GM21717 (cell line): Measurements from ENCODE around the gene VPS37C.
A peak's percentile ranks its signal among the peaks of the same experiment; 100 is the strongest.

Experiments used
- ATAC-seq: cut with Tn5 transposase; IDR thresholded peaks from one replicate; pipeline ENCODE4 v1.9.1; 2021; ENCODE audit warnings: mild to moderate bottlenecking, moderate library complexity; ENCODE audit not compliant: unreplicated experiment

The VPS37C gene

DNA sequence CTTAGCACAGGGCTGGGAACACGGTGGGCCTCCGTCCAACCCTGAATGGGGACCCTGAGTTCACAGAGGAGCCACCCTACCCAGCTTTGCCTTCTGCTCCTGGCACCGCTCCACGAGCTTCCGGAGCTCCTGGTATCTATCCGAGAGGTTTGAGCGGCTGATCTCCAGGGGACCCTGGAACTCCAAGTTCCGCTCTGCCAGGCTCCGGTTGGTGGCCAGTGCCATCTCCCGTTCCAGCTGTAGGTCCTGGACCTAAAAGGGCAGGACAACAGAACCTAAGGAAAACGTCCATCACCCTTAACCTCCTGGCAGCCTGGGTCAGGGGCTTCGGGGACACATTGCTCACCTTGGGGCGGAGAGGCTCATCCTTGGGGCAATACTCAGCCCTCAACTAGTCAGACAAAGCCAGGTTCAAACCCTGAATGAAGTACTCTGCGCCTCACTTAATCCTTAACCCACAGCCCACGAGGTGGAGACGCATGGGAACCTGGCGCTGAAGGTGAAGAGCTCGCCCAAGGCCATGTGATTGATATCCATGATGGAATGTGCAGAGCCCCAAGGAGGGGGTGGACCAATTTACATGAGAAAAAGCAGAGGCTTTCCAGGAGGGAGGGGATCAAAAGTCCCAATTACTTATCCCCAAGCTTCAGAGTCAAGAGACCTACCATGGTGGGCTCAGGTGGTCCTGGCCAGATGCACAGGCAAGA, 27.1 kb downstream of the VPS37C start:
- ATAC-seq: no peak

DNA sequence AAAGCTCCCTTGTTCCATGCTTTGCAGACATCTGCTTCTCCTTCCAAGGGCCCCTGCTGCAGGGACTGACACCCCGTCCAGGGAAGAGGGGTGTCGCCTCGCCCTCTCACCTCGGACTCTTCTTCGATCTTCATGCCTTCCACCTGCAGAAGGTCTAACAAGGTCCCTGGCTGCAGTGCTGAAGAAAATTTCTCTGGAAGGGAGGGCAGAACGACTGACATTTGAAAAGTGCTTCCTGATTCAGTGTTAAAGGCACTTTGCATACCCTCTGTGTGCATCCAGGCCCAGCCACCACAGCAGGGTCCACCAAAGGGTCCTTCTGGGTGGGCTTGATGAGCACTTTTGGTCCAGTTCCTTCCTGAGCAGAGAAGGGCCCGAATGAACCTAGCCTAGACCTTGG, 28.1 kb downstream of the VPS37C start:
- ATAC-seq: no peak

DNA sequence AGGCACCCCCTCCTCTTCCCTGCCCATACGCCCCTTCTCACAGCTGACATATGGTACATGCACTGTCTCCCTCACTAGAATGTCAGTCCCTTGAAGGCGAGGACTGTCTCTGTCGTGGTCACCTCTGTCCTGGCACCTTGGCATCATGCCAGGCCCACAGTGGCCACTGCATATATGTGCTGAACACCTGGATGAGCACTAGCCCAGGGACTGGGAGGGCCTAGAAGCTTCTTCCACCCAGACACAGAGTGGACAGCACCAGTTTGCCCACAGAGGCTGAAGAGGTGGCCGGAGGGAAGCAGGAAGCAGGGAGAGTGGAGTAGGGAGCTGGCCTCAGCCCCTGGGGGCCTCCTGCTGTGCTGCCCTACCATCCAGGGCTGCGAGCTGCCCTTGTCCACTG, 28.6 kb downstream of the VPS37C start:
- ATAC-seq: no peak

DNA sequence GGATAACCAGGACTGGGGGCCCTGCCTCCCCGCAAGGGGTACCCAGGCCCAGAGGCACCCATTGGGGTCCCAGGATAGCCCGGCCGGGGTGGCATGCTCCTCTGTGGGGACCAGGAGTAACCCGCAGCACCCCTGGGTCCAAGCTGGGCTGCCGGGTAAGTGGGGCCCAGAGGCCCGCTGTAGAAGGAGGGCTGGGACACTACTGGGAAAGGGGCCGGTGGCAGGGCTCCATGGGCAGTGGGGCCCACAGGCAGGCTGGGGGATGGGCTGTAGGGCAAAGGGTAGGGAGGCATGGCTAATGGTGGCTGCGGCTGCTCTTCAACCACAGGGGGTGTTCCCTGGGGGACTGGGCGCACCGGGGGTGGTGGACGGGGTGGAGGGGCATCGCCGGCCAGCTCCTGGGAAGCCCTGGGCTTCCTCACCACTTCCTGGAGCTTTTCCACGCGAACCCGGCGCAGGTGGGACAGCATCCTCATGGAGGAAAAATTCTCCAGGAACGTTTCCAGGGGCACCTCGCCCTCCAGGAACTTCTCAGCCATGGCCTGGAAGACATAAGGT, 29.1 kb downstream of the VPS37C start:
- no peak for ATAC-seq

DNA sequence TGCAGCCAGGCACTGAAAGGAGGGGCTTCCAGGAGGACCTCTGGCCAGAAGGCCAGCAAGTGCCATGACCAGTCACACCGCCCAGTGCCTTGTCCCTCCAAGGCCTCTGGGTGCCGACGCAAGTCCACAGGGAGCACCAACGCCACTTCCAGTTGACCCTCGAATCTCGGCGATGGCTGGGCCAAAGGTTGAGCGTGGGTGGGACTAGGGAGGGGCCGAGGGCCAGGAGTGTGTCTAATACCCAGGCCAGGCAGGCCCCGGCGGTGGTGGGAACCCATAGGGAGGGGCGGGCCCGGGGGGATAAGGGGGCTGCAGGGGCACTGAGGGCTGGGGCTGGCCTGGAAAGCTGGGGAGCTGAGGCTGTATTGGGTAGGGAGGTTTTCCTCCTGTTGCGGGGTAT, 29.6 kb downstream of the VPS37C start:
- ATAC-seq: no peak

DNA sequence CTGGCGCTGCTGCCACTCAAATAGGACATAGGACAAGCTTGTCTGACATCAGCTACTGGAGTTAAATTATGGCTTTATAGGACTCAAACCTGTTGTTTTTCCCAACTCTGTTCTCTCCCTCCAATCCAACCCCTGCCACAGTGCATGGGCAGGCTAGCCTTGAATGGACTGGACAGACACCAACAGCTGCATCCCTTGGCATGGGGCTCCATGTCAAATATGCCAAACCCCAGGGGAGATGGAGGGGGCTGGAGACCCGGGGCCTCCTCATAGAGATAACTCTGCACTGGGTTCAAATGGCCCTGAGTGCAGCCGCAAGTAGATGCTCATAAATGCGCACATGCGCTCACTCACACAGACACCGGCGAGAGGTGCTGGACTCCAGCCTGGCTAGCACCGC, 30.0 kb downstream of the VPS37C start:
- ATAC-seq: no peak

DNA sequence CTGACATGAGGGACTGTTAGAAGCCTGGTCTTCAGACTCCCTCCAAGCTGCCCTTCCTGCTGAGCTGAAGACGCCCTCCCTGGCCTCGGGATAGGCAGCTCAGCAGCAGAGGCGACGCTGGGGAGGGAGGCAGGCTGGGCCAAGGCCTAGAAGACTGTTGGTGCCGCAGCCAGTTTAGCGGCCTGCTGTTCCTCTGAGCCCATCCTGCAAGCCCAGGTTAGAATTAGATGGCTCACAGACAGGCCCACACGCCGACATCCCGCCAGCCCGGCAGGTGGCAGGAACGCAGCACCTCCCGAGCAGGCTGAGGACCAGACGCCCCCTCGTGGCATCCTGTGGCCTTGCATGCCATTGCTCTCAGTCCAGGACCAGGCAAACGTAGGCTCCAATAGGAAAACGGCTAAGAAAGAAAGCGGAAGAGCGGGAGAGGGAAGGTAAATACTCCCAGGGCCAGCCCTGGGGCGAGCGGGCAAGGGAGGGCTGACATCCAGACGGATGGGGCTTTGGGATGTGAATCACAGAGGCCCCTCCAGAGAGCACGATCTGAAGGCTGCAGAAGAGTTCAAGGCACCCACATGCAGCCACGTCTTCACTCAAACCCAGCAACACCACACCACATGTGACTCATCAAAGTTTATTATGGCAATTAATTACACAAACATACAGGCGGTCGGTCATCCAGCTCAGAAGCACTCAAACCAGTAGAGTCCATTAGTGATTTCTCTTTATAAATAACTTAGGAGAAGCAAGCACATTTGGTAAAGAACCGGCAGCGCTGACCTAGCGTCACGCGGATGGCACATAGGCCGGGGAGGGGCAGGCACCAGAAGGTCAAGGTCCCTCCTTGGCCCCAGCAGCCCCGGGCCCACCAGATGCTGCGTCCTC, 31.3 kb downstream of the VPS37C start:
- ATAC-seq: peak; percentile 73

DNA sequence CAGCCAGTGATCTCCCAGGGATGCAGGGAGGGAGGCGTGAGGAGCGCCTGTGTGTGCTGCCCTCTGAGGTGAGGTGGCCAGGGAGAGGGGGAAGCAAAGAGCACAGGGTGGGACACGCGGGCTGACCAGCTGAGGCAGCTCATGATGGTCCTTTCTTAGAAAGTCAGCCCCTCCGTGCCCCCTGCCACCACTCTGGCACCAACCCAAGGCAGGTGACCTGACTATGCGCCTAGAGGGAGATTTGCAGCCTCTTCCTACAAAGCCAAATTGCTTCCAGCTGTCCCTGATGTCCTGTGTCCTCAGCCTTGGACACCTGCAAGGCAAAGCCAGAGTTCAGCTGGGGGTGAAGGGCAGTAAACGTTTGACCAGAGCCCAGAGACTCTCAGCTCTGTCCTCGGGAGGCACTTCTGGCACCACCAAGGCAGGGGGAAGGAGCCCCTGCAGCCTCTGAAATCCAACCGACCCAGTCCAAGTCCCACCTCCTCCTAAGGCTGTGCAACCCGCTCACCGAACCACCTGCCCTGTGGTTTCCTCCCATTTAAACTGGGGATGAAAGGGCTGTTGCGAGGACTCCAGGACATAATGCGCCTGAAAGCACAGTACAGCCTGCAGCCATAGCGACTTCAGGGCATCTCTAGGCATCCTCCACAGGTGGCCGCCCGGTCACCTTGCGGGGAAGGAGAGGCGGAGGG, 32.1 kb downstream of the VPS37C start:
- ATAC-seq: no peak

DNA sequence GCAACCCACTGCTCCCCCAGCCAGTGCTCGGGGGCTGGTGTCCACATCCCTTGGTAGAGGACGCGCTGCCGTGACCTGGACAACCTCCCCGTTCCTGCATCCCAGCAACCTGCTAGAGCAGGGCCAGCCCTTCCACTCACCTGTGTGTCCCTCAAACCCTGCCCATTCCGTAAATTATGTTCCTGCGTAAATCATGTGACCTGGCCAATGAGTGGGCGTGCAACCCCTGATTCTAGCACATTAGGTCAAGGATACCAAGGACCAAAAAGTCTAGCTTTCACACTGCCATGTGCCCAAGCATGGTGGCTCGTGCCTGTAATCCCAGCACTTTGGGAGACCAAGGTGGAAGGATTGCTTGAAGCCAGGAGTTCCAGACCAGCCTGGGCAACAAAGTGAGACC, 33.2 kb downstream of the VPS37C start:
- no peak for ATAC-seq

DNA sequence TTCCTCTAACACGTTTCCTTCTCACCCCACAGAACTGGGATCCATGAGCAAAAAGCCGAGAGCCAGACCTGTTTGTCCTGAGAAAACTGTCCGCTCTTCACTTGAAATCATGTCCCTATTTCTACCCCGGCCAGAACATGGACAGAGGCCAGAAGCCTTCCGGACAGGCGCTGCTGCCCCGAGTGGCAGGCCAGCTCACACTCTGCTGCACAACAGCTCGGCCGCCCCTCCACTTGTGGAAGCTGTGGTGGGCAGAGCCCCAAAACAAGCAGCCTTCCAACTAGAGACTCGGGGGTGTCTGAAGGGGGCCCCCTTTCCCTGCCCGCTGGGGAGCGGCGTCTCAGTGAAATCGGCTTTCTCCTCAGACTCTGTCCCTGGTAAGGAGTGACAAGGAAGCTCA, 35.0 kb downstream of the VPS37C start:
- ATAC-seq: no peak

DNA sequence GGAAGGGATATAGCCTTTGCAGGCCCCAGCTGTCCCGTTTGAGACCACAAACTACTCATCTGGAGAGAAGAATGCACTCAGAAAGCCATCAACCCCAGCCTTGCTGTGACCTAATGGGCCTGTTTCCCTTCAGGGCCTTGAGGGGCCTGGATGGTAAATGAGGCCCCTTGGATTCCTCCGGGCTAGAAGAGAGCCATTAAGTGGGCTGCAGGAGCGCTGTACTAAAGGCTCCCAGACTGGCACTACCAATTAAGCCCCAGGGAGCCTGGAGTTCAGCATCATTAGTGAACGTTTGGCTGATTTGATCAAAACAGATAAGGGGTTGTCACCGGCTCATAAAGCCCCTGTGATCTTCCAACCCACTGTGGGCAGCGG, 35.9 kb downstream of the VPS37C start:
- no peak for ATAC-seq

DNA sequence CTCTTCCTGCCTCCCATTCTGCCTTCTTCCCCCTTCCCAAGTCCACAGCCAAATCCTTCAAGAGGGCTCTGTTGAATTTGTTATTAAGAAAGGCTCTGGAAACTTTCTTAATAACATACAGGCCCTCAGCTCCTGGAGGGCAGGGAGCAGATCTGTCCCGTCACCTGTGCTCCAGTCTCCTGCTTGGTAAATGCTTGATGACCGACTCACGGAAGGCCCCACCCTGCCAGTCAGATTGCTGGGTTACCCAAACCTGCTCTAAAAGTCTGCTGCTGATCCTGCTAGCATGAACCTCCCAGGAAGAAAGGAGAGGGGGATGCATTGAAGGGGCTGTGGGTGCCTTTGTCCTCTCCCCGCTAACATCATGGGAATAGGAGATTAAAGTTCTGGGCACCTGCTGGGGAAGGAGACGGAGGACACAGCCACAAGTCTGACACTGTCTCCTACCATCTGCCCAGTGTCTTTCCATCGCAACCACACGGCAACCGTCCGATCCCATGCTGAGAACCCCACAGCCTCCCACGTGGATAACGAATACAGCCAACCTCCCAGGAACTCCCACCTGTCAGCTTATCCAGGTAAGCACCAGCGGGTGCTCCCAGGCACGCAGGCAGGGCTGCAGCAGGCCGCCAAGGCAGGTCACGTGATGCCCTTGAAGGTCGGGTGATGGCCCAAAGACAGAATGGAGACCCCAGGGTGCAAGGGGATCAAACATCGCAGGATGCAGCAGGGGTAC, 36.5 kb downstream of the VPS37C start:
- ATAC-seq: no peak

DNA sequence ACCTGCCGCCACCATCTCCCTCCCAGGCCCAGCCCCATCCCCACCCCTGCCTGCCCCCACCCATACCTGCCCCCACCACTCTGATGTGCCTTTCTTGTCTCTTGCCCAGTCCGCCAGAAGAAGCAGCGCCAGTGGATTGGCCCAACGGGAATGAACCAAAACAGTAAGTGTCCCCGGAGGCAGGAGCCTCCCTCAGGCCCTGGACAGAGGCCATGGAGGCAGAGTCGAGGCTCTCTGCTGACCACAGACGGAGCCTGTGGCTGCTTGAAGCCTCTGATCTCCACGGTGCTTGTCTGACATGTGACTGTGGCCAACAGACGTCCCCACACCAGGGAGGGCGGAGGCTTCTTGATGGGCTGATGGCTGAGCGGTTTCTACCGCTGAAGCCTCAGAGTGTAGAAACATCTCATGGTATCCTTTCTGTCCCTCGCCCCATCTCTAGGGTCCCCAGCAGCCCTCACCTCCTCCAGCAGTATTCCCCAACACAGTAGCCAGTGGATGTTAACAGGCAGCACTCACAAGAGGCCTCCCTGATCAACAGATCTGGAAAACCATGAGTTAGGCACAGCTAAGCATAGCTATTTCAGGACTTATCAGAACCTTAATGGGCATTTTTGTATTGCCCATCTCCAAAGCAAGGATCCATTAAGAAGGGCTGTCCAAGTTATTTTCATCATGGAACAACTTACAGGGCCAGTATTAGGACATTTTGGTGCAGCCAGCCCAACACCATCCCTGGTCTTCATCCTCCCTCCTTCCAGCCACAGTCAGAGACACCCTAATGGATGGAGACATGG, 37.3 kb downstream of the VPS37C start:
- no peak for ATAC-seq

DNA sequence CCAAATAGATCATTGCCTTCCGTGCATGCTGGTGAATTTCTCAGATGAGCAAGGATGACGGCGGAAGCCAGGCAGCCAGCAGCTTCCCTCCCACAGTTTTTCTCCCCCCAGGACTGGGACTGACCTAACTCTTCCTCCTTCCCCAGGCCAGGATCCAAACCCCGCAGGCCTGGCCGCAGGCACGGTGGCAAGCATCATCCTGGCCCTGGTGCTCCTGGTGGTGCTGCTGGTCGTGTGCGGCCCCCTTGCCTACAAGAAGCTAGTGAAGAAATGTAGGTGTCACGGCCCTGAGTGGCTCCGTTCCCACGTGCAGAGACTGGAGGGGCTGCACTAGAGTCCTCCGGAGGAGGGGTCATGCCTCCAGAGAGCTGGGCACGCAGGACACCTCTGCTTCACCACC, 38.5 kb downstream of the VPS37C start:
- ATAC-seq: no peak

DNA sequence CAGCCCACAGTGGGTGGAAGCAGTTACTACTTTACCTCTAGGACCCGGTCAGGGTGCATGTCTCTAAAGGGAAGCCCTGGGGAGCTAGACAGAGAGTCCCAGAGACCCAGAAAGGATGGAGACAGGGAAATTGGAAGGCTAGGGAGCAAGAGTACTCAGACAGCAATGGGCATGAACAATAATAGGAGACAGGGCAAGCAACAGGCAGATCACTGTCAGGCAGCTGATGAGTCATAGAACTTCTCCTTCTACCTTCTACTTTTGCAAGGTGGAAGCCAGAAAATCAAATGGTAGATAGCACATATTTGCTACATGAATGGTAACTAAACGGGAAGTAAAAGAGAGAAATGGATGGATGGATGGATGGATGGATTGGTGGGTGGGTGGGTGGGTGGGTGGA, 39.3 kb downstream of the VPS37C start:
- no peak for ATAC-seq

DNA sequence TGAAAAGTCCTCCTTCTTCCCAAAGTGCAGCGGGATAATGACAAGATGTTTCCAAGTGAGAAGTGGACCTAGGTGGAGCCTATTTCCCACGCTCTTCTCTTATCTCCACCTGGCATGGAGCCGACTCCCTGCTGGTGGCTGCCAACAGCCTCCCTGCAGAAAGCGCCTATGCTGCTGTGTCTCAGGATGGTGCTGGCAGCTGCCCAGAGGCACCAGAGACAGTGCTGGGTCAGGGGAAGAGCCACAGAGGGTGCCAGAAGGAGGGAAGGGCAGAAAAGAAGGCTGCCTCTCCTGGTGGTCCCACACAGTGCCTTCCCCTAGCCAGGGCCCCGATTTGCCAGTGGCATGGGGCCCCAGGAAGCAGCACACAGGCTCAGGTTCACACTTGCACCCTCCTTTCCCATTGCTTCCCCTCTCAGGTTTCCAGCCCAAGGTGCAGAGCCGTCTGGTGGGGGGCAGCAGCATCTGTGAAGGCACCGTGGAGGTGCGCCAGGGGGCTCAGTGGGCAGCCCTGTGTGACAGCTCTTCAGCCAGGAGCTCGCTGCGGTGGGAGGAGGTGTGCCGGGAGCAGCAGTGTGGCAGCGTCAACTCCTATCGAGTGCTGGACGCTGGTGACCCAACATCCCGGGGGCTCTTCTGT, 39.9 kb downstream of the VPS37C start:
- no peak for ATAC-seq

DNA sequence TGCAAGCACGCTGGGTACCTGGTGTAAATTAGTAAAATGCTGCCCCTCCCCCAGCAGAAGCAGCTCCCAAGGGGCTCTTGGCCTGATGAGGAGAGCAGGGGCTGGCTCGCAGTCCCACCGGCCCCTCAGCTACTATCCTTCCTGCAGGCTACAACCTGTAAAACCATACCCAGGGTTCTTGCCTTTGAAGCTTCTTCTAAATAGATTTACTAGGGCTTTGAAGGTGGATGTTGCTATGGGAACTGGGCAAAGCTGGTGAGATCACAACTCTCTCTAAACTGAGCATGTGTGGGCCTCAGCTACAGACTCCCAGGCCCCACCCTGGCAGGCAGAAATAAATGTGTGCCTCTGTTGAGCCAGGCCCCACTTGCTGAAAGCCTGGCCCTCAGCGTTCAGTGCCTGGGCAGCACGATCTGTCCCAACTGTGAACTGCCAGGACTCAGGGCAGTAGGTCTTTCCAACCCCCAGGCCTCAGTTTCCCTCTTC, 40.5 kb downstream of the VPS37C start:
- ATAC-seq: no peak

DNA sequence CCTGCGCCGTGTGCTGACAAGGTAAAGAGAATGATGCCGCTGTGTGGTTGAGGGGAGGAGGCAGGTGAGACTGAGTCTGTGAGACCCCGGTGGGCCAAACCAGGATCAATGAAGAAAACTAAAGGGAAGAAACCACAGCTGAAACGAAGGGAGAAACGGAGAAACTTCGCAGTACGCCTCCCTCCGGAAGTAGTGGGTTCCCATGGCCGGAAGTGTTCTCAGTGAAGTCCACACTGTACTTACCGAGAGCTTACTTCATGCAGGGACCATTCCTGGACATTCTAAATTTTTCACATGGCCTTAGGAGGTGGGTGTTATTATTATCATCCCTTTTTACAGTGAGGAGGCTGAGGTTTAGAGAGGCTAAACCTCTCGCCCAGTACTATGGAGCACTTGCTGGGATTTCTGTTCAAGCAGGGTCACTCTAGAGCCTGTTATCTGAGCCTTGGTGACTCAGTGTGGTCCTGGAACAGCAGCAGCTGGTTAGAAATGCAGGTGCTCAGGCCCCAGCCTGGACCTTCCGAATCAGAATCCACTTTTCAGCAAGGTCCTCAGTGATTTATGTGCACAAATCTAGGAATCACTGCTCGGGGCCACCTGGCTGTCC, 41.0 kb downstream of the VPS37C start:
- ATAC-seq: no peak

DNA sequence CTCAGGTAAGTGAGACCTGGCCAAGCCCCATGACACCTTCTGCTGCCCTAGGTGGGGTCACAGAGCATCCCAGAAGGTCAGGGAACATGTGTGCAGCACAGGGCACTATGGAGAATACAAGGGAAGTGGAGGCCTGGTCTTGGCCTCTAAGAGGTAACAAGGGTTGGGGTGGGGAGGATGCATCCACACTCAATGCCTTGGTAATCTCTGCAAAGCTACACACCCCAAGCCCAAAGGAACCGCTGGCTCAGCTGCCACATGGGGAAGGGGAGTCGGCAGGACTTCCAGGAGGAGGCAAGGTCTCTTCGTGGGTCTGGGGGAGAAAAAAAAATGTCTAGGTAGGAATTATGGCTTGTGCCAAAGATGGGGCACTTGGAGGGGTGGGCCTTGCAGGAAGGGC, 41.7 kb downstream of the VPS37C start:
- ATAC-seq: no peak
